GM18498 (cell line): ENCODE data around the gene MRPL33.

Experiments
- ATAC-seq: cut with Tn5 transposase; IDR thresholded peaks from one replicate; pipeline ENCODE4 v1.9.1; 2021; ENCODE audit warnings: mild to moderate bottlenecking, moderate library complexity; ENCODE audit not compliant: unreplicated experiment

Gene MRPL33

GRCh38 chr2:27773959-27774358 lies 2.4 kb downstream of the MRPL33 start:
- ATAC-seq: no peak

GRCh38 chr2:27776097-27776496 lies 4.6 kb downstream of the MRPL33 start:
- no peak for ATAC-seq

- no peak for ATAC-seq
Measured at GRCh38 chr2:27776696-27777095, 5.2 kb downstream of the MRPL33 start.

GRCh38 chr2:27779417-27780055 lies 8.0 kb downstream of the MRPL33 start:
- no peak for ATAC-seq

- ATAC-seq: no peak
Measured at GRCh38 chr2:27781496-27781895, 10.0 kb downstream of the MRPL33 start.

- ATAC-seq: no peak
Measured at GRCh38 chr2:27782701-27783100, 11.2 kb downstream of the MRPL33 start.

GRCh38 chr2:27790796-27791195 lies 19.3 kb downstream of the MRPL33 start:
- ATAC-seq: no peak

GRCh38 chr2:27792759-27793158 lies 21.2 kb downstream of the MRPL33 start:
- ATAC-seq: no peak

GRCh38 chr2:27795093-27795834 lies 23.7 kb downstream of the MRPL33 start:
- ATAC-seq: no peak

- ATAC-seq: no peak
Measured at GRCh38 chr2:27795868-27796277, 24.4 kb downstream of the MRPL33 start.

- no peak for ATAC-seq
Measured at GRCh38 chr2:27796791-27797765, 25.6 kb downstream of the MRPL33 start.

- ATAC-seq: no peak
Measured at GRCh38 chr2:27797841-27798240, 26.3 kb downstream of the MRPL33 start.

GRCh38 chr2:27798486-27798885 lies 27.0 kb downstream of the MRPL33 start:
- no peak for ATAC-seq

GRCh38 chr2:27798948-27799645 lies 27.6 kb downstream of the MRPL33 start:
- no peak for ATAC-seq

GRCh38 chr2:27799646-27800010 lies 28.1 kb downstream of the MRPL33 start:
- no peak for ATAC-seq

GRCh38 chr2:27800856-27801255 lies 29.3 kb downstream of the MRPL33 start:
- ATAC-seq: no peak

GRCh38 chr2:27802547-27802946 lies 31.0 kb downstream of the MRPL33 start:
- no peak for ATAC-seq

- no peak for ATAC-seq
Measured at GRCh38 chr2:27803046-27803445, 31.5 kb downstream of the MRPL33 start.

GRCh38 chr2:27804146-27804545 lies 32.6 kb downstream of the MRPL33 start:
- ATAC-seq: no peak

- no peak for ATAC-seq
Measured at GRCh38 chr2:27805180-27805579, 33.7 kb downstream of the MRPL33 start.
